HCT116 (cell line): ENCODE measurements around the gene EIF2A. TPM values are rescaled to one million over a fixed set of nuclear protein-coding genes. Genes with fewer than 3 reads are reported as not detected.

Experiments used
- ATAC-seq: fragments of 200-7000 bp; cut with Tn5 transposase; 2 replicates; pipeline ENCODE4 v1.9.1; 2020; ENCODE audit warnings: mild to moderate bottlenecking, moderate library complexity
- BruUV-seq: library from RNA; stranded (reverse); fragments of 400-500 nt; replicated peaks from 2 replicates; lab custom pipeline; 2021; lab: Mats Ljungman, UMichigan
- CTCF ChIA-PET: fragments of 300-600 bp; sonication (Branson Sonifier 250); formaldehyde crosslinking; loops from one replicate; lab custom pipeline; 2021; ENCODE audit warnings: antibody characterized with exemption; lab: Charles Lee
- POLR2A ChIA-PET: fragments of 300-600, 350-600 bp; sonication (Branson Sonifier 250); formaldehyde crosslinking; loops from one replicate; lab custom pipeline; 2021; ENCODE audit warnings: antibody characterized with exemption; lab: Charles Lee
- RAD21 ChIA-PET, 2 experiments: fragments of 300-600 bp; sonication (Branson Sonifier 250); formaldehyde crosslinking; loops; one replicate each; lab custom pipeline; 2023; ENCODE audit warnings: low total read pairs in 2 of 2; ENCODE audit not compliant: uncharacterized antibody in 2 of 2, unreplicated experiment in 2 of 2, low non-redundant PET in 1 of 2; lab: Charles Lee
- DNase-seq: peaks from one replicate; pipeline ENCODE4 v3.0.0-alpha.2; 2010; ENCODE audit warnings: low read depth, low spot score
- H2AFZ ChIP-seq: fragments of 200-600 bp; shearing (Covaris generic), sonication (generic); 2 replicates; pipeline ENCODE4 v1.6.1; 2017; ENCODE audit warnings: low read depth, mixed run types, mixed read lengths, antibody characterized with exemption, low read length; ENCODE audit not compliant: poor library complexity, severe bottlenecking
- H3K27ac ChIP-seq: 2 replicates; pipeline ENCODE4 v1.5.1; 2012; ENCODE audit warnings: low read depth, low read length
- H3K27me3 ChIP-seq: fragments of 200-600 bp; sonication (generic); 2 replicates; pipeline ENCODE4 v1.6.1; 2016; ENCODE audit warnings: mixed run types, low read length, mixed read lengths; ENCODE audit not compliant: insufficient read depth
- H3K36me3 ChIP-seq, 2 experiments: fragments of 200-500 bp in 1 of 2; fragments of 200-600 bp in 1 of 2; sonication (Bioruptor generic) in 1 of 2; sonication (generic) in 1 of 2; 2 replicates each; pipeline versions ENCODE4 v1.5.1 to v1.6.1; 2014 to 2016; ENCODE audit warnings: low read length in 2 of 2, inconsistent platforms in 1 of 2, mixed read lengths in 1 of 2, mixed run types in 1 of 2; ENCODE audit not compliant: insufficient read depth in 2 of 2, control insufficient read depth in 1 of 2
- H3K4me1 ChIP-seq, 2 experiments: fragments of 200-600 bp in 1 of 2; sonication (generic) in 1 of 2; 2 replicates each; pipeline versions ENCODE4 v1.5.1 to v1.6.1; 2012 to 2017; ENCODE audit warnings: low read length in 2 of 2, inconsistent platforms in 1 of 2, mild to moderate bottlenecking in 1 of 2, mixed read lengths in 1 of 2, mixed run types in 1 of 2, moderate library complexity in 1 of 2; ENCODE audit not compliant: insufficient read depth in 2 of 2, control insufficient read depth in 1 of 2
- H3K4me2 ChIP-seq: fragments of 200-600 bp; sonication (generic); 2 replicates; pipeline ENCODE4 v1.6.1; 2017; ENCODE audit warnings: mixed run types, low read length, mixed read lengths
- H3K4me3 ChIP-seq, 2 experiments: fragments of 200-600 bp in 1 of 2; sonication (generic) in 1 of 2; replicated peaks in 1 of 2; 2 replicates each; pipeline ENCODE4 v1.5.1; 2011 to 2016; ENCODE audit warnings: low read length in 2 of 2, control low read depth in 1 of 2, low read depth in 1 of 2, mild to moderate bottlenecking in 1 of 2, mixed read lengths in 1 of 2, mixed run types in 1 of 2
- H3K79me2 ChIP-seq: fragments of 200-600 bp; sonication (generic); 2 replicates; pipeline ENCODE4 v1.6.1; 2017; ENCODE audit warnings: mild to moderate bottlenecking, mixed run types, low read length, moderate library complexity, mixed read lengths; ENCODE audit not compliant: insufficient read depth
- H3K9ac ChIP-seq: fragments of 200-600 bp; sonication (generic); 2 replicates; pipeline ENCODE4 v1.6.1; 2016; ENCODE audit warnings: low read length, mixed read lengths
- H3K9me2 ChIP-seq: fragments of 200-600 bp; sonication (generic), shearing (Covaris generic); 2 replicates; pipeline ENCODE4 v1.6.1; 2017; ENCODE audit warnings: mixed run types, mild to moderate bottlenecking, moderate library complexity; ENCODE audit not compliant: insufficient read depth
- H3K9me3 ChIP-seq, 2 experiments: fragments of 200-500 bp in 1 of 2; fragments of 200-600 bp in 1 of 2; sonication (Bioruptor generic) in 1 of 2; sonication (generic) in 1 of 2; 2 replicates each; pipeline ENCODE4 v1.6.1; 2014 to 2017; ENCODE audit warnings: low read length in 2 of 2, mixed read lengths in 2 of 2, inconsistent platforms in 1 of 2, low read depth in 1 of 2, mild to moderate bottlenecking in 1 of 2, mixed run types in 1 of 2, moderate library complexity in 1 of 2; ENCODE audit not compliant: control insufficient read depth in 1 of 2, insufficient read depth in 1 of 2
- H4K20me1 ChIP-seq: fragments of 200-600 bp; sonication (generic), shearing (Covaris generic); 2 replicates; pipeline ENCODE4 v1.6.1; 2017; ENCODE audit warnings: mixed run types, mild to moderate bottlenecking, moderate library complexity; ENCODE audit not compliant: insufficient read depth
- CBX3 ChIP-seq: IDR thresholded peaks from 2 replicates; pipeline ENCODE4 v1.6.1; 2012; ENCODE audit warnings: low read depth
- CEBPB ChIP-seq: IDR thresholded peaks from 2 replicates; pipeline ENCODE4 v1.6.1; 2012; ENCODE audit warnings: low read depth
- EGR1 ChIP-seq: IDR thresholded peaks from 2 replicates; pipeline ENCODE4 v1.6.1; 2012; ENCODE audit warnings: low read depth
- EZH2 ChIP-seq: fragments of 200-600 bp; sonication (generic); IDR thresholded peaks from 2 replicates; pipeline ENCODE4 v1.6.1; 2017; ENCODE audit warnings: antibody characterized with exemption, mixed run types
- EZH2phosphoT487 ChIP-seq: fragments of 200-600 bp; IDR thresholded peaks from 2 replicates; pipeline ENCODE4 v1.6.1; 2018; ENCODE audit warnings: antibody characterized with exemption, borderline replicate concordance
- FOSL1 ChIP-seq: IDR thresholded peaks from 2 replicates; pipeline ENCODE4 v1.6.1; 2012; ENCODE audit warnings: low read depth
- JUND ChIP-seq: IDR thresholded peaks from 2 replicates; pipeline ENCODE4 v1.6.1; 2012
- POLR2A ChIP-seq: IDR thresholded peaks from 2 replicates; pipeline ENCODE4 v1.7.0; 2011; ENCODE audit warnings: borderline replicate concordance; ENCODE audit not compliant: insufficient read depth, insufficient read length; ENCODE audit errors: extremely low read depth
- POLR2AphosphoS5 ChIP-seq: IDR thresholded peaks from 2 replicates; pipeline ENCODE4 v1.6.1; 2011; ENCODE audit warnings: mild to moderate bottlenecking, low read depth, low read length, moderate library complexity
- RAD21 ChIP-seq: IDR thresholded peaks from 2 replicates; pipeline ENCODE4 v1.6.1; 2012; ENCODE audit warnings: low read depth, mild to moderate bottlenecking
- SIN3A ChIP-seq: IDR thresholded peaks from 2 replicates; pipeline ENCODE4 v1.6.1; 2012; ENCODE audit warnings: low read depth
- SP1 ChIP-seq: IDR thresholded peaks from 2 replicates; pipeline ENCODE4 v1.6.1; 2012; ENCODE audit warnings: low read depth
- SRF ChIP-seq: IDR thresholded peaks from 2 replicates; pipeline ENCODE4 v1.6.1; 2012; ENCODE audit warnings: low read depth
- TCF7L2 ChIP-seq: IDR thresholded peaks from 2 replicates; pipeline ENCODE4 v1.7.0; 2011; ENCODE audit warnings: borderline replicate concordance, inconsistent platforms; ENCODE audit not compliant: insufficient read depth, insufficient read length; ENCODE audit errors: extremely low read depth
- YY1 ChIP-seq: IDR thresholded peaks from 2 replicates; pipeline ENCODE4 v1.6.1; 2011; ENCODE audit warnings: low read length, low read depth, moderate library complexity, mild to moderate bottlenecking; ENCODE audit not compliant: insufficient replicate concordance; ENCODE audit errors: extremely low read depth
- ZFX ChIP-seq: fragments of 450-650 bp; IDR thresholded peaks from 2 replicates; pipeline ENCODE4 v1.6.1; 2017
- intact Hi-C: fragments of 100-400 bp; cut with micrococcal nuclease; formaldehyde crosslinking; loops from 2 replicates; pipeline ENCODE4 v1.10.0; 2022
- total RNA-seq: library from RNA; stranded (reverse); gene quantifications from one replicate; pipeline ENCODE4 v1.2.1, GENCODE V29; 2021; ENCODE audit not compliant: unreplicated experiment
- TF ChIP-seq, protein P1 (sequence below): IDR thresholded peaks from 2 replicates; pipeline ENCODE4 v1.6.1; 2012; ENCODE audit warnings: low read depth
- TF ChIP-seq, protein P2 (sequence below): IDR thresholded peaks from 2 replicates; pipeline ENCODE4 v1.6.1; 2012
- TF ChIP-seq, protein P3 (sequence below): IDR thresholded peaks from 2 replicates; pipeline ENCODE4 v1.6.1; 2012

EIF2A gene
- total RNA-seq, 1 experiment from 2014 or later = 126 TPM

DNA sequence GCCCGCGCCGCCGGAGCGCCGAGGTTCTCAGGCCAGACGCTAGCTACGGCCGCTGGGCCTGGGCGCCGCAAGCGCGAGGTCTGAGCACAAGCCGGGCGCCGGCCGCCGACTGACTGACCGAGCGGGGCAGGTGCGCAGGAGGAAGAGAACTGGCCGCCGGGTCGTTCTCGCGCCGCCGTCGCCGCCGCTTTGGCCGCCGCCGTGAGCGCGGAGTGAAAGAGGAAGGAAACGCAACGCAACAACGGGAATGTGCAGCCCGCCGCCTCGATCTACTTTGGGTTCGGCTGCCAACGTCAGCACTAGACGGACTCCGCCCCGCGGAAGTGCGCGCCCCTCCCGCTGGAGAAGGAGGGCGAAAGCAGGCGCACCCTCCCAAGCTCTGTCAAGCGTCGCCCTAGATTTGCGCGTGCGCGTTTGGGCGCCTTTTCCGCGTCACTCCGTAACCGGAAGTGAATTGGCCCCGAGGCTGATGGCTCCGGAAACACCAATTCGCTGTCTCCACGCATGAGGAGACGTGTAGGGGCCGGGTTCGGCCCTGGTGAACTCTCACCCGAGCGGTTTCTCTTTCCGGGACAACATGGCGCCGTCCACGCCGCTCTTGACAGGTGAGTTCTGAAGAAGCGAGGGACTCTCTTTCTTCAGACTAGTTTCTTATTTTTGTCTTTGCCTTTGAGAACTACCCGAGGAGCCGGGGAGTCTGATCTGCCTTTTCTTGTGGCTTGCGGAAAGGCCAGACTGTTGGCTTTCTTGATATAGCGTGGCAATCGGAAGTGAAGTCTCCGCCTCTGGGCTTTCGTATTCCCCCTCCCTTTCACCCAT lies at the start of gene EIF2A, which contains the start of gene SERP1 (continued):
- TF ChIP-seq TCF7L2 = no peak
- peak; percentile 95 for TF ChIP-seq SRF
- no peak for TF ChIP-seq FOSL1
- TF ChIP-seq POLR2A = peak; percentile 82
- 0 out of 2 replicates have a peak, but pooled peaks have one; percentile 2 for TF ChIP-seq JUND
- TF ChIP-seq ZFX = peak; percentile 92
- peak; percentile 98 for TF ChIP-seq YY1
- peak; percentile 98 for TF ChIP-seq POLR2AphosphoS5
- TF ChIP-seq, all 23 proteins: peak for 12

DNA sequence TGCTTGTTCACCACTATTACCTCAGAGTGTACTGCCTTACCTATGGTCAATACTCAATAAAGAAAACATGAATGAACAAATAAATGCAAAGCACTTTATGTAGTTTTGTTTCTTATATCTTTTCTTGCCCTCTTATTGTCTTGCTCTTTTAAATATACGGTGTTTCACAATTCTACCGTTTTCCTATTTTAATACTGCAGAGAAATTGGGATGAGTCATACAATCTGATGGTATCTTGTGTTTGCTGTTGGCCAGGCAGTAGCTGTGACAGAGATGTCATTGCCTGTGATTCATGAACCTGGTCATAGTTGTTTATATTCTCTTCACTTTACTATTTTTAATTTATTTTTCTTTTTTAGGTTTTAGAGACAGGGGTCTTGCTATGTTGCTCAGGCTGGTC lies 48.6 kb upstream of the EIF2A start:
- Histone ChIP-seq H3K4me1 (no peaks in the 10 kb centered on the region), H3K36me3 (no peaks in the 10 kb centered on the region), H3K9me2 (no peaks in the 10 kb centered on the region), H3K4me3 (no peak overlapping the region), H3K4me2 (no peak overlapping the region), H2AFZ (peak overlapping the region; percentile 7), H3K27me3 (no peaks in the 10 kb centered on the region), H3K79me2 (no peaks in the 10 kb centered on the region), H3K9me3 (peaks cover 0 to 7% of the 10 kb centered on the region in 2 experiments; a peak in 1 of 4 replicates), H3K9ac (no peak overlapping the region), H3K27ac (no peak overlapping the region), H4K20me1 (no peaks in the 10 kb centered on the region)
- intact Hi-C loops = loop anchor here (10.0 kb wide), 2 partner anchors 533 to 563 kb away; no protein-coding TSS in a partner anchor
- no TSS peak for BruUV-seq
- DNase-seq = no peak
- ChIA-PET RAD21 (no interaction called here), CTCF (no interaction called here), POLR2A (no interaction called here)
- ATAC-seq = no peak
- TF ChIP-seq CEBPB = no peak
- TF ChIP-seq POLR2A = no peak
- no peak for TF ChIP-seq JUND
- no peak for TF ChIP-seq RAD21
- TF ChIP-seq SP1 = no peak
- no peak for TF ChIP-seq CBX3
- TF ChIP-seq YY1 = no peak
- no peak for TF ChIP-seq EZH2
- TF ChIP-seq, protein P1, sequence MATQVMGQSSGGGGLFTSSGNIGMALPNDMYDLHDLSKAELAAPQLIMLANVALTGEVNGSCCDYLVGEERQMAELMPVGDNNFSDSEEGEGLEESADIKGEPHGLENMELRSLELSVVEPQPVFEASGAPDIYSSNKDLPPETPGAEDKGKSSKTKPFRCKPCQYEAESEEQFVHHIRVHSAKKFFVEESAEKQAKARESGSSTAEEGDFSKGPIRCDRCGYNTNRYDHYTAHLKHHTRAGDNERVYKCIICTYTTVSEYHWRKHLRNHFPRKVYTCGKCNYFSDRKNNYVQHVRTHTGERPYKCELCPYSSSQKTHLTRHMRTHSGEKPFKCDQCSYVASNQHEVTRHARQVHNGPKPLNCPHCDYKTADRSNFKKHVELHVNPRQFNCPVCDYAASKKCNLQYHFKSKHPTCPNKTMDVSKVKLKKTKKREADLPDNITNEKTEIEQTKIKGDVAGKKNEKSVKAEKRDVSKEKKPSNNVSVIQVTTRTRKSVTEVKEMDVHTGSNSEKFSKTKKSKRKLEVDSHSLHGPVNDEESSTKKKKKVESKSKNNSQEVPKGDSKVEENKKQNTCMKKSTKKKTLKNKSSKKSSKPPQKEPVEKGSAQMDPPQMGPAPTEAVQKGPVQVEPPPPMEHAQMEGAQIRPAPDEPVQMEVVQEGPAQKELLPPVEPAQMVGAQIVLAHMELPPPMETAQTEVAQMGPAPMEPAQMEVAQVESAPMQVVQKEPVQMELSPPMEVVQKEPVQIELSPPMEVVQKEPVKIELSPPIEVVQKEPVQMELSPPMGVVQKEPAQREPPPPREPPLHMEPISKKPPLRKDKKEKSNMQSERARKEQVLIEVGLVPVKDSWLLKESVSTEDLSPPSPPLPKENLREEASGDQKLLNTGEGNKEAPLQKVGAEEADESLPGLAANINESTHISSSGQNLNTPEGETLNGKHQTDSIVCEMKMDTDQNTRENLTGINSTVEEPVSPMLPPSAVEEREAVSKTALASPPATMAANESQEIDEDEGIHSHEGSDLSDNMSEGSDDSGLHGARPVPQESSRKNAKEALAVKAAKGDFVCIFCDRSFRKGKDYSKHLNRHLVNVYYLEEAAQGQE = no peak
- no peak for TF ChIP-seq EGR1
- no peak for TF ChIP-seq SIN3A
- no peak for TF ChIP-seq TCF7L2
- TF ChIP-seq, protein P2, sequence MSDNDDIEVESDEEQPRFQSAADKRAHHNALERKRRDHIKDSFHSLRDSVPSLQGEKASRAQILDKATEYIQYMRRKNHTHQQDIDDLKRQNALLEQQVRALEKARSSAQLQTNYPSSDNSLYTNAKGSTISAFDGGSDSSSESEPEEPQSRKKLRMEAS = no peak
- TF ChIP-seq FOSL1 = no peak
- TF ChIP-seq, protein P3, sequence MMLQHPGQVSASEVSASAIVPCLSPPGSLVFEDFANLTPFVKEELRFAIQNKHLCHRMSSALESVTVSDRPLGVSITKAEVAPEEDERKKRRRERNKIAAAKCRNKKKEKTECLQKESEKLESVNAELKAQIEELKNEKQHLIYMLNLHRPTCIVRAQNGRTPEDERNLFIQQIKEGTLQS = no peak
- no peak for TF ChIP-seq ZFX
- no peak for TF ChIP-seq EZH2phosphoT487
